SU-DHL-6 (cell line): ENCODE measurements around the gene RFTN2.

Experiments
- CTCF ChIP-seq: fragments of 200-600 bp; sonication (generic); IDR thresholded peaks from one replicate; pipeline ENCODE4 v1.5.1; 2017; ENCODE audit warnings: antibody characterized with exemption, mild to moderate bottlenecking, low read length, moderate library complexity; ENCODE audit not compliant: insufficient read depth, poor library complexity, severe bottlenecking
- EZH2phosphoT487 ChIP-seq: fragments of 200-600 bp; sonication (generic), shearing (Covaris generic); conservative IDR thresholded peaks from 2 replicates; pipeline ENCODE4 v1.6.1; 2018; ENCODE audit warnings: mild to moderate bottlenecking, antibody characterized with exemption, low read length, moderate library complexity, mixed read lengths

- TF ChIP-seq CTCF, result no peak
- no peak for TF ChIP-seq EZH2phosphoT487
Observed at GRCh38 chr2:197705121-197705911, 29.9 kb upstream of the RFTN2 start, which contains the start of gene MARS2.
